GM21619 (cell line): ENCODE measurements around the gene NF1.
"Not testable (repeated sequence)": the region's sequence is repeated elsewhere in the genome, so short reads cannot be mapped to it uniquely, and the experiment has no call there.

Experiments used
- ATAC-seq: cut with Tn5 transposase; IDR thresholded peaks from one replicate; pipeline ENCODE4 v1.9.1; 2021; ENCODE audit not compliant: unreplicated experiment

Gene NF1

DNA sequence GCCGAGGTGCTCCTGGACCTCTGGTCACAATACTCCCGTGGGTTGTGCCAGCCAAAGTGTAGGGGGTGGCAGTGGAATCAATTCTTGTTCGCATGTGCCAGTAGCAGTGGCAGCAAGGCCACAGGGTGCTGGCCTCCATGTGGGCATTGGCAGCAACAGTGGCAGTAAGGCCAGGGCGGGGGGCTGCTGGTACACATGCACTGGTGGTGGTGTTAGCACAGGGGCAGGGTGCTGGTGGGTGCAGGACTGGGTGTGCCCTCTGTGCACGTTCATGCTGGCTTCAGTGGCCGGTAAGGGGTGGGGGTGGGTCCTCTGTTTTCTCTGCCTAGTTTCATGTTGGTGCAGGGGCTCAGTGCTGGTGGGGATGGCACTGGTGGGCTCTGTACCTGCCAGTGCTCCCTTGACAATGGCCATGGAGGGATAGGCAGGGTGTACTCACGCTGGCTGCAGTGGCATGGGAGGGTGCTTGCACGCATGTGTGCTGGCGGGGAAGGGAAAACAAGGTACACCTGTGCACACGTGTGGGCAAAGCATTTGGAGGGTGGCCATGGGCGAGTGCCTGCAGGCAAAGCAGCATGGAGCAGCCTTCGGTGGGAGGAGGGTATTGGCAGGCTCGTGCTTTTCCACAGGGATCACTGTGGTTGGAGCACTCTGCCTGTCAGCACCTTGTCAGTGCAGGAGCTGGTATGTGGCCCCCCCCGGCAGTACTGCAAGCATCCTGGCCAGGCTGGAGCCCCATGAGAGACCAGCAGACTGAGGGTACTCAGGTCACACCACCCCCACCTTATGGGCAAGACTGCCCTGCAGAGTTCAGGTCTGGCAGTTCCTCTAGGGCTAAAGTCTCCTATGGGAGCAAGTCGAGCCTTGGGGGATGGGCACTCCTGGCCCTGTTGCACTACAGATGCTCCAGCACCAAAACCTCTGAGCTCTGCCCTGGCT lies 35.8 kb downstream of the NF1 start:
- no peak for ATAC-seq

DNA sequence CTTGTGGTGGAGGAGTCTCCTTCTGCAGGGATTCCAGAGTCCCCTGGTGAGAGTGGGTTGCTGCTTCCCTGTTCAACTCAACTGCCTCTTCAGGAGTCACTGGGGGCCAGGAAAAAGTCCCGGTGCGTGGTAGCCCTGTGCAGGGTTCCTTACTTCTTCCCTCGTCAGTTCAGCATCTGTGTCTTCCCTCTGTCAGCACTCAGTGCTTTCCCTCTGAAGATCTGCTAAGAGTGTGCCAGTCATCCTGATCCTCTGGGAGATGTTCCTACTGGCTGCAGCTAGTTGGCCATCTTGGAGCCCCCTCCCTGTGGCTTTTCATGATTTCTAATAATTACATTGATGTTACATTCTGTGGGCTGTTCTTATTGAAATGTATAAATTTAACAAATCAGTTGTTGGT lies 36.5 kb downstream of the NF1 start:
- ATAC-seq: no peak

DNA sequence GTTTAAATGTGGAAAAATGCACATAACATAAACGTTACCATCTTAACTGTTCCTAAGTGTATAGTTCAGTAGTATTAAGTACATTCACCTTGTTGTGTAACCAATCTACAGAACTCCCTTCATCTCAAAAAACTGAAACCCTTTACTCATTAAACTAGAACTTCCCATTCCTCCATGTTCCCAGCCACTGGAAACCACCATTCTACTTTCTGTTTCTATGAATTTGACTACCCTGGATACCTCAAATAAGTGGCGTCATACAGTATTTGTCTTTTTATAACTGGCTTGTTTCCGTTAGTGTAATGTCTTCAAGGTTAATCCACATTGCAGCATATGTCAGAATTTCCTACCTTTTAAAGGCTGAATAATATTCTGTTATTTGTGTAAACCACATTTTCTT lies 38.2 kb downstream of the NF1 start:
- ATAC-seq: no peak

DNA sequence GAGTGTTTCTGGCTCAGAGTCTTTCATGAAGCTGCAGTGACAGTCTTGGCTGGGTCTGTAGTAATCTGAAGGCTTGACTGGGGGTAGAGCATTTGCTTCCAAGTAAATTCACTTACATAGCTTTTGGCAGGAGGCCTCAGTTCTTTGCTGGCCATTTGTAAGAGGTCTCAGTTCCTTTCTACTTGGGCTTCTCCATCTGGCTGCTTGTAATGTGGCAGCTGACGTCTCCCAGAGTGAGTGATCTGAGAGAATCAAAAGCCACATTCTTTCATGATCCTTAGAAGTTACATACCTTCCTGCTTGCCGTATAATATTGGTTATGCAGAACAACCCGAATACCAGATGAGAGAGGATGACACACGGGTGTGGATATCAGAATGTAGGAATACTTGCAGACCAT lies 39.8 kb downstream of the NF1 start:
- no peak for ATAC-seq

DNA sequence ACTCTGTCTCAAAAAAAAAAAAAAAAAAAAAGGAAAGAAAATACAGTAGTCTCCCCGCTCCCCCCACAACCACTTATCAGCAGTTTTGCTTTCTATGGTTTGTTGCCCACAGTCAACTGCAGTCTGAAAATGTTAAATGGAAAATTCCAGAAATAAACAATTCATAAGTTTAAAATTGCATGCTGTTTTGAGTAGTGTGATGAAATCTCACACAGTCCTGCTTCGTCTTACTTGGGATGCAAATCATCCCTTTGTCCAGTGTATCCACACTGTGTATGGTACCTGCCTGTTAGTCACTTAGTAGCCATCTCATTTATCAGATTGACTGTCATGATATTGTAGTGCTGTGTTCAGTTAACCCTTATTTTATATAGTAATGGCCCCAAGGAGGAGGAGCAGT lies 41.5 kb downstream of the NF1 start:
- no peak for ATAC-seq

DNA sequence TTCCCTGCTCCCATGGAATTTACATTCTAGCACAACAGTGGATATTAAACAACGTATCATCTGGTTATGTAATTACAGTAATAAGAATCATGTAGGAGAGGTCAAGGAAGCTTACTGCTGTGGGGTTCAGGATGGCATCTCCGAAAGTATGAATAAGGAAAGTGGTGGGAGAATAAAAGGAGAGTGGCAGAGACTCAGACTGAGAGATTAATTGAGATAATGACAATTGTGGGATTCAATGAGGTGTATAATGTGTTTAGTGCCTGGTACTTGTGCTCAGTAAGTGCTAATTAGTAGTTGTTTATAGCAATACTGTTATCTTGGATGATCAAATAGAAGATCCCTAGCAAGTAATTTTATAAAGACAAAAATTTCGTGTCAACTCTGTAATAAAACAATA lies 45.3 kb downstream of the NF1 start:
- no peak for ATAC-seq

DNA sequence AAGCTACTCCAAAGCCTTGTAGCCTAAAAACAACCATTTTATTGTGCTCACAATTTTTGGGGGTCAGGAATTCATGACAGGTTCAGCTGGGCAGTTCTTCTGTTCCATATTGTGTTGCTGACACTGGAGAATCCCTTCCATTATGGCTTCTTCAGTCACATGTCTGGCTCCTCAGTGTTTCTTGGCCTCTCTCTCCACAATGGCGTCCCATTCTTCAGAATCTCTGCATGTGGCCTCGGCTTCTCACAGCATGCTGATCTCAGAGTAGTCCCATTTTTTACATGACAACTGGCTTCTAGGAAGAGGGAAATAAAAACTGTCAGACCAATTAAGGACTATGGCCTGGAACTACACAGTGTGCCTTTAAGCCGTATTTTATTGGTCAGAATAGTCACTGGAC lies 49.7 kb downstream of the NF1 start:
- no peak for ATAC-seq

DNA sequence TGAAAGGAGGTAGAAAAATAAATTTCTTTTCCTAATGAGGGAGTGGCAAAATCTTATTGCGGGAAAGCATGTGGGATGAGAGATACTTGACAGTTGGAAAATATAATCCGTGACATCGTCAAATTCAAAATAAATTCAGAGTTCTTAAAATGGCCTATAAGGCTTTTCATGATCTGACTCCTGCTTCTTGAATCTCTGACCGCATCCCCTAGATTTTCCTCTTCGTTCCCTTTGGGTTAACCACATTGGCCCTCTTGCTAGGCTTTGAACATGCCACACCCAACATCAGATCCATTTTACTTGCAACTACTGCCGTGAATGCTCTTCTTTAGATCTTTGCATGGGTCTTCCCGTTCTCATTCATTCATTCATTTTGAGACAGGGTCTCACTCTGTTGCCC lies 50.1 kb downstream of the NF1 start:
- no peak for ATAC-seq

DNA sequence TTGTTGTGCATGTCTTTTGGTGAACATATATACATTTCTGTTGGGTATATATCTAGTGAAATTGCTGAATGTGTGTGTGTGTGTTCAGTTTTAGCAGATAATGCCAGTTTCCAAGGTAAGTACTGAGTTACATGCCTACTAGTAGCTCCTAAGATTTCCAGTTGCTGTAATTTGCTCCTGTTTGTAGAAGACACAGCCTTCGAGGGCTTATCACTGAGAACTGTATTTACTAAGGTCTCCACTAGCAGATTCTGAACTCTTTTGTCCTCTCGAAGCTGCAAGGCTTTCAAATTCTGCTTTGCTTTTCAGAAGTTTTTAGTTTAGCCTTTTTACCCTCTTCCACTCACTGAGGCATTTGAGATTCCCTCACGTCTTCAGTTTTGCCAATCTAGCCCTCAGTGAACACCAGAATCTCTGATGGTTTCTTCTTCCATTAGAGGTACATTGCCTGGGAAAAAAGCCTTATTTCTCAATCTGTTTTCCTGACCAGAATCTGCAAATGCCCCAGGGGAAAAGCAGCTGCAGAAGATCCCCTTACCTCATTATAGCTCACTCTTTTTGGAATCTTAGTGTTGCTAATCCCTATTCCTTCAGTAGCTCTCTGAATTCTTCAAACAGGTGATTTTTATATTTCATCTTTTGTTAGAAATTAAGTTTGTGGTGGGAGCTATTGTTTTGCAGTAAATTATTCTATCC lies 52.9 kb downstream of the NF1 start:
- ATAC-seq: no peak

DNA sequence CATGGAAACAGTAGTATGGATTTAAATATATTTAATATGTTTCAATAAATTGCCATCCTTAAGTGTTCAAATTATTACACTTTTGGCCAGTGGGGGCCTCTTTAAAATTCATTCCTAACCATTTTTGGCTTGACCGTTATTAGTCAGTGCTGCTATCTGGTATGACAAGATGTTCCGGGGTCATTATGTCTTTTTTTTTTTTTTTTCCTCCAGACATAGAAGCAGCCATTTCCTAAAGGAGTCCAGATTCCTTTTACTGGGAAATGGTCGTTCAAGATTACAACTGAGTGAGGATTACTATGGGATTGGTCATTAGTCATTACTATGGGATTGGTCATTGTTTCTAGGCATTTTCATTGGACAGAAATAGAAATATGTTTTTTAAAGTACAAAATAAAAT lies 53.4 kb downstream of the NF1 start:
- ATAC-seq: no peak

DNA sequence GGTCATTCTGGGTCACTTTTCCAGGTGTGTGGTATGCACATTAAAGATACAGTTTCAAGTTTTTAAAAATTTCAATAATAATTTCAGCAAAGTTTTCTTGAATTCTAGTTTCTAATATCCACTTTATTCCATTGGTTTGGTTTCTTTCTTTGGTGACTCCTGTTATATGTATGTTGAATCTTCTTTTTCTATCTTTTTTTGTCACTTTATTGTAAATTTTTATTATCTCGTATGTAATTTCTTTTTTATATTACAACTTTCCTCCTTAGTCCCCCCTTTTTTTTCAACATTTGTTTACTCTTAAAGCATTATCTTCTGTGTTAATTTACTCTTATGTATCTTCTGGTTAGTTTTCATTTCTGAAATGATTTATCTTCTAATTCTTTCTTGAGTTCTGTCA lies 57.5 kb downstream of the NF1 start:
- ATAC-seq: no peak

DNA sequence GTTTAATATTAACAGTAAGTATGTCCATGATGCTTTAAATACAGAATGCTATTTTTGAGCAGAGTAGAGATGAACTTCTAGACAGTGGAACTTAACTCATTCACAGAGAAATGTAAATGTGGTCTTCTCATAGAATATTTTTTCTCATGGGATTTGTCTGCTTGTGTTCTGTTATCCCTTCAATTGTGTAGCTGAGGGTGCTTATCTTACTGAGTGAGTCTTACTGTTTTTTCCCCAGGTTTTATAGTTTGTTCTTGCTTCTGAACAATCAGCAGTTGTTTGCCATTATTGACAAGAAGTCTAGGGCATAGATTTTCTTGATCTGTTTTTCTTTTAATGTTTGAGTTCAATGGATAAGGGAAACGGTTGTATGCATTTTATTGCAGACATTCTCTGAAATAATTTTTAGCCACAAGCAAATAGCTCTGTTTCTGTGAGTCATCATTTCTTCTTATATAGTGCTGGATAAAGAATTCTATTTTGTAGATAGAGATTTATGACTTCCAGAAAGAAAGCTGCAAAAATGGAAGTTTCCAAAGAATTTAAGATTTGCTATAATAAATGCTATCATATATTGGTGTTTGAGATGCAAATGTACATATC lies 60.5 kb downstream of the NF1 start:
- ATAC-seq: no peak

DNA sequence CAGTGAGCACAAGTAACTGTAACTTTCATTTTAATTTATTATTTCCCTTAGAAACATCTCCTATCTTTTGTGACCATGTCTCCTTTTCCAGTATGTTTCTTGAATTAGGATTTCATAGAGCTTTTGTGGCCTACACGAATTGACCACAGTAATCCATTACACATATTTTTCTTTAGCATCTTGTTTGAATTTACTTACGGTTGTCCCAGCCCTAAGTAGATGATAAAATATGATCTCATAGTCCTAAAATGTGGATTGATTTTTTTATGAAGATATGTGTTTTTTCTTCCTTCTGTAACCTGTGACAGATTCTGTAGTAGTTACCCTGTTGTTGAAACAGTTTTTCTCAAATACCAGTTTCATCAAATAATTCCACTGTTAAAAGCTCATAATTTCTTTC lies 61.5 kb downstream of the NF1 start:
- no peak for ATAC-seq

DNA sequence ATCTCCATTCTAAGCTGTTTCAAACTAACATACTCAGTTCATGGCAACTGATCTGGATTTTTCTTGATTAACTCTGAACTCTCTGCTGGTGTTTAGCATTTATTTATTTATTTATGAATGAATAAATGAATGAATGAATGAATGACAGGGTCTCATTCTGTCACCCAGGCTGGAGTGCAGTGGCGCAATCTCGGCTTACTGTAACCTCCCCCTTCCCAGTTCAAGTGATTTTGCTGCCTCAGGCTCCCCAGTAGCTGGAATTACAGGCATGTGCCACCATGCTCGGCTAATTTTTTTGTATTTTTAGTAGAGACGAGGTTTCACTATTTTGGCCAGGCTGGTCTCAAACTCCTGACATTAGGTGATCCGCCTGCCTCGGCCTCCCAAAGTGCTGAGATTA lies 62.1 kb downstream of the NF1 start:
- not testable (repeated sequence) for ATAC-seq

DNA sequence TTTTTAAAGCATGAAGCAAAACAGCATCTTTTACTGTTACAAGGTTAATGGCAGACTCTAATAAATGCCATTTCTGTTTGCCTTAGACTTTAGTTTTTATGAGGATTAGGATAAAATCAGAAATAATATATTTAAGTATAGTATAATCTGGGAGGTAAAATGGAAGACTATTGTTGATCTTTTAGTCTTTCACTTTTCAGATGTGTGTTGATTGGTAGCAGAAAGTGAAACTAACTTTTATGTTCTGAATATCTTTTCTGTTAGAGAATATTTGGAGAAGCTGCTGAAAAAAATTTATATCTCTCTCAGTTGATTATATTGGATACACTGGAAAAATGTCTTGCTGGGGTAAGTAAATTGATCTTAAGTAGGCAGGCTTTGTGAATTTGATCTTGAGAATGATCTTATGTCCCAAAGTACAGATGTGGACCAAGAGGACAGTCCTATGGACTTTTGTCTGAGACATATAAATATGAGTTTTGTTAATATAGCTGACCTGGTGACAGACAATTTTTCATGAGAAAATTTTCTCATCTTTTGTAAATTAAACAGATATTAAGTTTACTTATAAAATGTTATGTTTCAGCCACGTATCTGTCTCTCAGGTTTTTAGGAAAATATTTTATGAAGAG lies 64.1 kb downstream of the NF1 start:
- no peak for ATAC-seq

DNA sequence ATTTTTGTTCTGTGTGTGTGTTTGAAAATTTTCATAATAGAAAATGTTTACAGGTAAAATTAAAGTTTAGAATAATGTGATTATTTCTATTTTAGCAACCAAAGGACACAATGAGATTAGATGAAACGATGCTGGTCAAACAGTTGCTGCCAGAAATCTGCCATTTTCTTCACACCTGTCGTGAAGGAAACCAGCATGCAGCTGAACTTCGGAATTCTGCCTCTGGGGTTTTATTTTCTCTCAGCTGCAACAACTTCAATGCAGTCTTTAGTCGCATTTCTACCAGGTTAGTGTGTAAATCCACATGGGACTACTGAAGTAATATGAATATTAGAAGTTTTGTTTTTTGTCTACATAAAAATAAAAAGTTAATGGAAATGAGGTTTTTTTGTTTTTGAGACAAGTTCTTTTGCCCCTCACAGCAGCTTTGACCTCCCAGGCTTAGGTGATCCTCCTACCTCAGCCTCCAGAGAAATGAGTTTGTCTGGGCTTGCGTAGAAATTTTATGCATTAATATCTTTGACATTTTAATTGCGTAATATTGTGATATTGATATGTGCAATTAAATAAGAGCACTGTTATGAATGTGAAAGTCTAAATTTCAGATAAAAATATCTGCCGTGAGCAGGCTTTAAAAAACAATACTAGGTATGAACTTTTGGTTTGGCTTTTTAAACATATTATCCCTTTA lies 68.5 kb downstream of the NF1 start:
- no peak for ATAC-seq

DNA sequence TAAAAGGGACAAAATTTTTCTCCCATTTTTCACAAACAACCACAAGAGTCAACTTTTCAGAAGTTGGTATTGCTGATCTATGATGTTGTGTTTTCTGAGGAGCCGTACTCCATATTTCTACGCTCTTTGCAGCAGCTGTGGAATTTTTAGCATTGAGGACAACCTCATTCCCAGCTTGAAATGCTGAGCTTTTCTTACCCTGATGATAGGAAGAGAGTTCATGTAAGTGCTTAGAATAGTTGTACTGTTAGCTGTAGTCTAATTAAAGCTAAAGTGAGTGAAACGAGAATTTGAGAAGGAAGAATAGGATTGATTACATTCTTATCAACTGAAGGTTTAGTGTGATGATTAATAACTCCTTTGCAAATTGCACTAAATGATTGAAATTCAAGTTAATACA lies 72.3 kb downstream of the NF1 start:
- no peak for ATAC-seq

DNA sequence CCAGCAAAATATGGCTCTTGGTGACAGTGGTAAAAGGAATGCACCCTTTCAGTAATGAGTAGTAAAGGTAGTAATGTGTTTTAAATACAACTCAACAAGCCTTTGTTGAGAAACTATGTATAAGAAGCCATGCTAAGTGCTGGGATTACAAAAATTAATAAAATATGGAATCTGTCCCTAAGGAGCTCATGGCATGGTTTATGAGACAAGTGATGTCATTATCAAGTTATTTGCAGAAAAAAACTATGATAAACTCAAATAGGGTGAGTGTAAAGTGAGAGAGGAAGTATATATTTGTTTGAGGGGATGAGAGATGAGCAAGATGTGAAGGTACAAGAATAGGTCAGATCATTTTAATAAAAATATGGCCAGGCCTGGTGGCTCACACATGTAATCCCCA lies 76.9 kb downstream of the NF1 start:
- no peak for ATAC-seq

DNA sequence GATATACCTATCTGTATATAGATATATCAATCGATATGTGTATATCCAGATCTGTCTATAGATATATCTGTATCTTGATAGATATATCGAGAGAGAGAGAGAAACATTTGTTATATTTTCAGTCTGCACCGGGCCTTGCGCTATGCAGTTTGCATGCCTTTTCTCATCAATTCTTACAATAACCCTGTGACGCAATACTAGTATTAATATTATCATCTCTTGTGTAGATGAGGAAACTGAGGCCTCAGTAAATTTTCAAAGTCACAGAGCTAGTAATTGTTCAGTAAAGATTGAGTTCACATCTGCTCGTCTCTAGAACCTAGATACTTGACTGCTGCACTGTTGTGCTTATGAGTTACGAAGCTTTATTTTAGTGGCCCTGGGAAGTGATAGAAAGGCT lies 77.6 kb downstream of the NF1 start:
- no peak for ATAC-seq

DNA sequence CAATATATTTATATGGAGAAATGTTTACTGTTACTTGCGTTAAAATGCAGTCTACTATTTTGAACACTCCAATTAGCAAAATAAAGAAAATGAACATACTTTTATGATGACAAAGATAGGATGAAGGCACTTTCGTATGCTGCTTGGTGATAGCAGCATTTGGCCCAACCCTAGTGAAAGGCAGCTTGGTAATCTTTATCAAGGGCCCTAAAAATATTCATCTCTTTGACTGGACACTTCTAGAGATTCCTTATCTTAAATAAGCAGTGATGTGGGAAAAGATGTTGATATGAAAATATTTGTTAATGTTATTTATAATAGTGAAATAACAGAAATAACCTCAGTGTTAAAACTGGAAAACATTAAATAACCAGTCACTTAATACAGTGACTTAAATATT lies 79.4 kb downstream of the NF1 start:
- no peak for ATAC-seq

DNA sequence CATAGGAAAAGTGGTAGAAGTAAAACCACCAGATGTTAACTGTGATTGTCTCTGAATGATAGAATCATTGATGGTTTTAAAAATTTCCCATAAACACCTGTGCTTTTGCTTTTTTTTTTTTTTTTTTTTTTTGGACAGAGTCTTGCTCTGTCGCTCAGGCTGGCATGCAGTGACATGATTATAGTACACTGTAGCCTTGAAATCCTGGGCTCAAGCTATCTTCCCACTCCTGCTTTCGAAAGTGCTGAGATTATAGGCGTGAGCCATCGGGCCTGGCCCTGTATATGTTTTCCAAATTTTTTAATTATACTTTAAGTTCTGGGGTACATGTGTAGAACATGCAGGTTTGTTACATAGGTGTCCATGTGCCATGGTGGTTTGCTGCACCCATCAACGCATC lies 80.5 kb downstream of the NF1 start:
- no peak for ATAC-seq
